ENCODE measurements around the gene RNLS.

- TF ChIP-seq MAX (IDR thresholded peaks at IDR 0.05) (no peak), CTCF (IDR thresholded peaks at IDR 0.05) (no peak), JUNB (IDR thresholded peaks at IDR 0.05) (no peak), POLR2AphosphoS2 (conservative IDR thresholded peaks at IDR 0.05; ENCODE audit: low read length) (no peak)
These were observed 91.8 kb downstream of the RNLS start for GRCh38 chr10:88491314-88491713.
